ENCODE data around the gene PLPPR1.

Gene PLPPR1

GRCh38 chr9:101333926-101334702 lies 305.6 kb downstream of the PLPPR1 start:
- TF ChIP-seq GATA3 (IDR thresholded peaks at IDR 0.05; ENCODE audit: low read depth, low read length) (no peak), GATA2 (IDR thresholded peaks at IDR 0.05; ENCODE audit: low read depth, low read length) (no peak)

GRCh38 chr9:101336091-101336490 lies 307.6 kb downstream of the PLPPR1 start:
- no peak for TF ChIP-seq GATA3 (IDR thresholded peaks at IDR 0.05; ENCODE audit: low read depth, low read length)
- no peak for TF ChIP-seq GATA2 (IDR thresholded peaks at IDR 0.05; ENCODE audit: low read depth, low read length)

DNA sequence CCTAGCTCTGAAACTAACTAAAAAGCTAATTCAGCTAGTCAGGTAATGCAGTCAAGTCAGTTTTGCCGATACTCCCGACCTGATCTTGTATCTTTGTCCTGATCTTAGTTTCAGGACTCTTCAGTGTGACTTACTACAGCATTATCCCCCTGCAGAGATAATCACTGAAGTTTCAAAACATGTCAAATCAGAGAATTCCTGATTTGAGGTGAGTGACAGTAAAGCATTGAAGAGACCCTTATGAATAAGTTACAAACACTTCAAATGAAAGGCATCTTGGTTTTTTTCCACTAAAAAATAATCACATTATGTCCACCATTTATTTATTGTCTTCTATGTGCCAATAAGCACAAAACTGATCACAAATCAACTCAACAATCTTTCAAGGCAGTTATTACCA lies 308.7 kb downstream of the PLPPR1 start:
- TF ChIP-seq GATA3 (IDR thresholded peaks at IDR 0.05; ENCODE audit: low read depth, low read length) (no peak), GATA2 (IDR thresholded peaks at IDR 0.05; ENCODE audit: low read depth, low read length) (no peak)

DNA sequence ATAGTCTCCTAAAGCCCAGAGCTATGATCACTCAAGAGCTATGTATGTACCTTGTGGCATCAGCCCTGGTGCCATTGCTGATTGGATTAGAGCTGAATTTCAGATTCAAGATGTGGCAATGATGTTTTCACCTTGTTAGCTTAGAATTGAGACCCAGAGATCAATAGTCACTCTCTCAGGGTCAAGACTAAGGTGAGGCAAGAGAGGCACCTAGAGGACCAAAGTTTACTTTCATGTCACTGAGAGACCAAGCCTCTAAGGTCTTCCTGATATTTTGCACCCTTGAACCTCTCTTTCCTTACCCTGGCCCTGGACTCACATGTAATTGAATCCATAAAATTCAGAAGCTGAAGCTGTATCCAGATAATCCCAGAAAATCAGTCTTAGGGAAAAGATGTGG lies 313.4 kb downstream of the PLPPR1 start:
- TF ChIP-seq GATA3 (IDR thresholded peaks at IDR 0.05; ENCODE audit: low read depth, low read length) (no peak), GATA2 (IDR thresholded peaks at IDR 0.05; ENCODE audit: low read depth, low read length) (no peak)

- TF ChIP-seq GATA2 (IDR thresholded peaks at IDR 0.05; ENCODE audit: low read depth, low read length) = no peak
- TF ChIP-seq GATA3 (IDR thresholded peaks at IDR 0.05; ENCODE audit: low read depth, low read length) = no peak
These were observed 314.1 kb downstream of the PLPPR1 start for GRCh38 chr9:101342595-101342994.

DNA sequence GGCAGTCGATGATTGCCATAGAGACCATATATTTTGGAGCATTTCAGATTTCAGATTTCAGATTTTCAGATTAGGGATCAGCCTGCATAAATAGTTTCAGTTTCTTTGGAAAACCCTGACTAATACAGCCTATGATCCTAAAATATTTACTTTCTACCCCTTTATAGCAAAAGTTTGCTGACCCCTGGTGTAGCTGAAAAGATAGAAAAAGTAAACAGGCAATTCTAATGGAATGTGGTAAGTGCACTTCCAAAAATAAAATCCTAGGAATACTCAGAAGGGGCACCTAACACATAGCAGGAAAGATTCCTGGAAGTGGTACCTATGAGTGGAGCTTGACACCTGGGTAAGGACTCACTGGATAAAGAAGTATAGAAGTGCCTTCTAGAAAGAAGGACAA lies 321.8 kb downstream of the PLPPR1 start:
- no peak for TF ChIP-seq GATA3 (IDR thresholded peaks at IDR 0.05; ENCODE audit: low read depth, low read length)
- no peak for TF ChIP-seq GATA2 (IDR thresholded peaks at IDR 0.05; ENCODE audit: low read depth, low read length)

GRCh38 chr9:101352892-101353463 lies 324.5 kb downstream of the PLPPR1 start:
- TF ChIP-seq GATA2 (IDR thresholded peaks at IDR 0.05; ENCODE audit: low read depth, low read length) = no peak
- TF ChIP-seq GATA3 (IDR thresholded peaks at IDR 0.05; ENCODE audit: low read depth, low read length) = no peak

DNA sequence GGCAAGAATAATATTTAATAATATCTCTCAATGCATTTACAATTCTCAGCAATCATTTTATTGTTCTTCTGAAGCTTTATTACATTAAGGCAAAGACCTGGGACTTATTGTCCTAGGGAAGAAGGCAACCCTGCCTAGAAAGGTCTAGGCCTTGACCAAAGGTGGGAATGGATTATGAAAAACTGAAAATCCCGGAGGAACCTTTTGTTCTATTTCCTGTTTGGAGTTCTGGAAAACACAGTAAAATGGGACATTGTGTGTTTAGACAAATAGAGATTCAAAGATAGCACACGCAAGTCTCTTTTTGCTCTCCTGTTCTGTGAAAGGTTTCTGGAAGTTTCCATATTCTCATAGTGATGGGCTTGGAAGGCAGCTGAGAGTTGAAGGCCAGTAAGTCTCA lies 325.2 kb downstream of the PLPPR1 start:
- TF ChIP-seq GATA2 (IDR thresholded peaks at IDR 0.05; ENCODE audit: low read depth, low read length) (no peak), GATA3 (IDR thresholded peaks at IDR 0.05; ENCODE audit: low read depth, low read length) (no peak)

DNA sequence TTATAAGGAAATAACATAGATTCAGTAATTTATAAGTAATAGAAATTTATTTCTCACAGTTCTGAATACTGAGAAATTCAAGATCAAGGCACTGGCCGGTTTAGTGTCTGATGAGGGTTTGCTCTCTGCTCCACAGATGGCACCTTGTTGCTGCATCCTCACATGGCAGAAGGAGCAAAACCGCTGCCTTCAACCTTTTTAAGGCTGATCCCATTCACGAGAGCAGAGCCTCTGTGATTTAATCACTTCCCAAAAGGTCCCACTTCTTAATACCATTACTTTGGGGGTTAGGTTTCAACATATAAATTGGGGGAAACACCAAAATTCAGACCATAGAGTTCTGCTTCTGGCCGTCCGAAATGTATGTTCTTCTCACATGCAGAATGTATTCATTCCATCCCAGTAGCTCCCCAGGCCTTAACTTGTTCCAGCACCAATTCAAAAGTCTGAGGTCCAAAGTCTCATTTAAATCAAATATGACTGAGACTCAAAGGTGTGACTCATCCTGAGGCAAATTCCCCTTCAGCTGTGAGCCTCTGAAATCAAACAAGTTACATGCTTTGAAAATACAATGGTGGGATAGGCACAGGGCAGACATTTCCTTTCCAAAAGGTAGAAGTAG lies 325.7 kb downstream of the PLPPR1 start:
- TF ChIP-seq GATA2 (IDR thresholded peaks at IDR 0.05; ENCODE audit: low read depth, low read length) = no peak
- no peak for TF ChIP-seq GATA3 (IDR thresholded peaks at IDR 0.05; ENCODE audit: low read depth, low read length)

DNA sequence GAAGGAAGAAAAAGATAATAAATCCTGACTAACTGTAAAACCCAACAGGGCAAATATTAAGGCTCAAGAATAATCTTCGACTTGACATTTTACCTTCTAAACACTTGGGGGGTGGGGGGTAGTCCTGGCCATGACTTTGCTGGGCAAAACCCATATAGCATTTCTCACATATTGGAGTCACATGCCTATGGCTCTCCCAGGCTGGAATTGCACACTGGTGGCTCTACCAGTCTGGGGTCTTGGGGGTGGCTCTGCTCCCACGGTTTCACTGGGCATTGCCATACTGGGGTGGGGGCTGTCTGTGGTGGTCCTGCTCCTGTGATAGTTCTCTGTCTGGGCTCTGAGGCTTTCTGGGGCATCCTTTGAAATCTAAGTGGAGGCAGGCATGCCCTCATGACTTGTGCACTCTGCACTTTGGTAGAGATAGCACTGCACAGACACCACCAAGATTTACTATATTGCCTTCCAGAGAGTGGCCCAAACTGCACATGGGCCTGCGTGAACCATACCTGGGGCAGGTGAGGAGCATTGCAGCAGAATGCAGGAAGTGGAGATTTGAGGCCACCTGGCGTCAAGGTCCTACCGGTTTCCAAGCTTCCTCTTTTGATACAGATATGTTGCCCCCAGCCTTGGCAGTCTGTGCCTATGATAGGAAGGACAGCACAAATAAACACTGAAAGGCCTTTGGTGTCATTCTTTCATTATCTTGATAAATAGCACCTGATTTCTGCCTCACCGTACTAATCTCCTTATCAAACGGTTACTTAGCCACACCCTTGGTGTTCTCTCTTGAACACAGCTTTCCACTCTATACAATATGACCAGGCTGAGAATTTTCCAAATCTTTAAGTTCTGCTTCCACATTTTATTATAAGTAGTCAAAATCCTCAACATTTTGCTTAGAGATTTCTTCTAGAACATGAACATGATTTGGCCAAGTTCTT lies 326.5 kb downstream of the PLPPR1 start:
- TF ChIP-seq GATA3 (IDR thresholded peaks at IDR 0.05; ENCODE audit: low read depth, low read length) (no peak), GATA2 (IDR thresholded peaks at IDR 0.05; ENCODE audit: low read depth, low read length) (no peak)

- TF ChIP-seq GATA2 (IDR thresholded peaks at IDR 0.05; ENCODE audit: low read depth, low read length) = no peak
- no peak for TF ChIP-seq GATA3 (IDR thresholded peaks at IDR 0.05; ENCODE audit: low read depth, low read length)
These were observed 328.1 kb downstream of the PLPPR1 start for GRCh38 chr9:101356619-101357018.

DNA sequence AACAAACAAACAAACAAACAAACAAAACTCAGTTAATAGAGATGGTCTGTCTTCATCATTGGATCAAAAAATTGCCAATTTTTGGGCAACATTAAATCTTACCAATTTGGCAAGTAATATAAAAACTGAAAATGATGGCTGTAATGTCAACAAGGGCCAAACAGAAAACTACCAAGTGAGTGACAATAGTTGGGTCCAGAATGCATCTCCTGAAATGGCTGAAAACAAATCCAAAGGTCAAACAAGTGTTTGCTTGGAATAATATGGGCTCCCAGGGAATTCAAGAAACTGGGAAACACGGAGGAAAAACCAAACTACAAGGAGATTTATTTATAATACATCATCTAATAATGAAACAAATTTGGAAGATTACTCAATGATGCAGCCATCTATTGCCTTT lies 331.2 kb downstream of the PLPPR1 start:
- TF ChIP-seq GATA2 (IDR thresholded peaks at IDR 0.05; ENCODE audit: low read depth, low read length) (no peak), GATA3 (IDR thresholded peaks at IDR 0.05; ENCODE audit: low read depth, low read length) (no peak)

GRCh38 chr9:101360647-101361046 lies 332.1 kb downstream of the PLPPR1 start:
- TF ChIP-seq GATA2 (IDR thresholded peaks at IDR 0.05; ENCODE audit: low read depth, low read length) (no peak), GATA3 (IDR thresholded peaks at IDR 0.05; ENCODE audit: low read depth, low read length) (no peak)

- TF ChIP-seq GATA2 (IDR thresholded peaks at IDR 0.05; ENCODE audit: low read depth, low read length) (no peak), GATA3 (IDR thresholded peaks at IDR 0.05; ENCODE audit: low read depth, low read length) (no peak)
These were observed 333.9 kb downstream of the PLPPR1 start for GRCh38 chr9:101362450-101362849.
